Frontal cortex (tissue), 4 donors: ENCODE results near the gene TIMM13. TPM values are rescaled to one million over a fixed set of nuclear protein-coding genes. Genes with fewer than 3 reads are reported as not detected.

ENCODE experiments used
- DNase-seq, 2 donors: peaks; one replicate each; pipeline ENCODE4 v3.0.0; 2012; ENCODE audit warnings: low spot score in 2 of 2
- FAIRE-seq: peaks from 2 replicates; lab custom pipeline; 2012; peaks lifted over from hg19 to GRCh38; lab: Jason Lieb, UNC
- total RNA-seq: library from RNA; depleted of rRNA; stranded (reverse); fragments of >200 nt; gene quantifications from one replicate; pipeline ENCODE4 v1.2.3, GENCODE V29; 2014
- donor health status: control.
- donor health status: control.
- donor health status: control.

TIMM13 gene
- total RNA-seq, 1 donor from 2014 or later, result 18.3 TPM

DNA sequence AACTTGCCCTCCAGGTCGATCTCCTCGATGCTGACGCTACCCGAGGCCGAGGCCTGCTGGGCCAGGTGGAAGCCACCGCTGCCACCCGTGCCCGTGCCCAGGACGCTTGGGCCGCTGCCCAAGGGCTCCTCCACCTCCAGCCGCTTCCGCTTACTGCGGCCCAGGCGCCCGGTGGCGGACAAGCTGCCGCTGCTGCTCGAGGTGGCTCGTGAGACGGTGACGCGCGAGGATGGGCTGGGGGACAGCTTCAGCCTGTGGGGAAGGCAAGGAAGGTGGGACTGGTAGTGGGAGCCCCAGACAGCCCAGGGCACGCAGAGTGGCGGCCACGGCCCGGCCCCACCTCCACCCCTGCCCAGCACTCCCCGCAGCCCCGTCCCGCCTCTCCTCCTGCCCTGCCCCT is 6.5 kb upstream of the TIMM13 start:
- FAIRE-seq, result no peak

DNA sequence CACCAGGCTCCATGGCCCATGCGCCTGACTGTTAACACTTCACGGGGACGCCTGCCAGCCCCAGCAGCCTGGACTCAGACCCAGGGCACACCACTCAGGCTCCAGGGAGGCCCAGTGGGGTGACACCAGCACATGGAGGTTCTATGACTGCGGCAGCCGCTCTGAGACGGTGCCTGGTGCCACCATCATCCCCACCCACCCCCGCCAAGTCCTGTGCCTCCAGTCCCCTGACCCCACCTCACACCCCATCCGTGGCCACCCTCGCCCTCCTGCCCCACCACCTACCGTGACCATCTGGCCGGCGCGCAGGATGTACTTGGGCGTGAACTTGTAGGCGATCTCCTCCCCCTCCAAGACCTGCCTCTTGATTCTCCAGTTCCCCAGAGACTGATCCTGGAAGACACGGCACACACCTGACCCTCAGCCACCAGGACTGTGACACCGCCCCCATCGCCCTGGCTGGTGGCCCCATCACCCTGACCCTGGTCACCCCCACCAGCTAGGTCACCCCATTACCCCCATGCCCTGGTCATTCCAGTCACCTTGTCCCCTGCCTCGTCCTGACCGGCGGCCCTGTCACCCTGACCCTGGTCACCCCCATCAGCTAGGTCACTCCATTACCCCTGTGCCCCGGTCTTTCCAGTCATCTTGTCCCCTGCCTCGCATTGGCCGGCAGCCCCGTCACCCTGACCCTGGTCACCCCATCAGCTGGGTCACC is 4.9 kb upstream of the TIMM13 start:
- FAIRE-seq (no peak), DNase-seq (no peak)

More for the DNA sequence above, 6.5 kb upstream of the TIMM13 start:
- DNase-seq, result no peak

GRCh38 chr19:2431318-2432055 is 4.1 kb upstream of the TIMM13 start:
- FAIRE-seq, result no peak
- no peak for DNase-seq

DNA sequence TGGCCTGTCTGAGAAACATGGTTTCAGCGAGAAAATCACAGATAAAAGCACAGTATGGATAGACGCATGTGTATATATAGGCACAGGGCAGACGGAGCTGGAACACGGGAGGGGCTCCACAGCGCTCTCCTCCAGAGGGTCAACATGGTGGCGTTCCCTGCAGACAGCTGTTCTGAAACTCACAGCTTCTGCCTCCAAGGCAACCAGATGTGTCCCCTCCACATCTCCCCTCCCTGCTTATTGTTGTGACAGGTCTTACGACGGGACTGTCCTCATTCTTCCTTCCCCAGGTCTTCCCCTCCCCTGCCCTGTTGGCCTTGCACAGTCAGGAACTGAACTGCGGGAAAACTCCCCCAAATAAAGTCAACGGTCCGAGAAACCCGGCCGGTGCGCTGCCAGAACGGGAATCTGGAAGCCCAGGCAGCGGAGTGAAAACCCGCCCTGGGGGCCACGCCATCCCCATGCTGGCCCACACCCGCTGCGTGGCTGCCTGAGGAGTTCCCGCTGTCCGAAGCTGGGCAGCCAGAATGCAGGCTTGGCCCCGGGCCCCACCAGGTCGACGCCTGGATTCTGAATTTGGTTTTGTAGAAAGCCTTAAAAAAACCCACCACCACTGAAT is 2.6 kb upstream of the TIMM13 start:
- FAIRE-seq (no peak), DNase-seq (no peak)

- FAIRE-seq (no peak), DNase-seq (no peak)
These were observed 1.6 kb upstream of the TIMM13 start for GRCh38 chr19:2428756-2429711.

DNA sequence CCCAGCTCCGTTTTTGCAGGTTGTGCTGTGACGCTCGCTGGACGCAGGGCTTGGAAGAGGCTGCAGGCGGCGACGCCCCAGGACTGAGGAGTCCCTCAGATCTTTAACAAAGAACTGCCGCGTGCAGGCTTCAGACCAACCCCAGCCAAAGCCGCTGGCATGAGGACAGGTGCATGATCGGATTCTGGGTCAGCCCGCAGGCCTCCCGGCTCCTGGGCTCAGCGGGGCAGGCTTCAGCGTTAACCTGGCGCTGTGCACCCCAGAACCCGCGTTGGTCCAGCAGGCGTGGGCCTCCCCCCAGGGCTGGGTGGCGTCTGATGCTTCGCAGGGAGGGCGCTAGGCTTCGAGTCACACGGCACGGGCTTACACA is 920 bp upstream of the TIMM13 start:
- DNase-seq, result no peak

GRCh38 chr19:2426611-2427428 is 566 bp downstream of the TIMM13 start:
- DNase-seq (peak in 1 of 2 donors; percentile 63), FAIRE-seq (no peak)

More for the DNA sequence above, 920 bp upstream of the TIMM13 start:
- FAIRE-seq, result no peak

- FAIRE-seq, result no peak
- no peak for DNase-seq
These were observed 1.5 kb downstream of the TIMM13 start for GRCh38 chr19:2425622-2426581.

DNA sequence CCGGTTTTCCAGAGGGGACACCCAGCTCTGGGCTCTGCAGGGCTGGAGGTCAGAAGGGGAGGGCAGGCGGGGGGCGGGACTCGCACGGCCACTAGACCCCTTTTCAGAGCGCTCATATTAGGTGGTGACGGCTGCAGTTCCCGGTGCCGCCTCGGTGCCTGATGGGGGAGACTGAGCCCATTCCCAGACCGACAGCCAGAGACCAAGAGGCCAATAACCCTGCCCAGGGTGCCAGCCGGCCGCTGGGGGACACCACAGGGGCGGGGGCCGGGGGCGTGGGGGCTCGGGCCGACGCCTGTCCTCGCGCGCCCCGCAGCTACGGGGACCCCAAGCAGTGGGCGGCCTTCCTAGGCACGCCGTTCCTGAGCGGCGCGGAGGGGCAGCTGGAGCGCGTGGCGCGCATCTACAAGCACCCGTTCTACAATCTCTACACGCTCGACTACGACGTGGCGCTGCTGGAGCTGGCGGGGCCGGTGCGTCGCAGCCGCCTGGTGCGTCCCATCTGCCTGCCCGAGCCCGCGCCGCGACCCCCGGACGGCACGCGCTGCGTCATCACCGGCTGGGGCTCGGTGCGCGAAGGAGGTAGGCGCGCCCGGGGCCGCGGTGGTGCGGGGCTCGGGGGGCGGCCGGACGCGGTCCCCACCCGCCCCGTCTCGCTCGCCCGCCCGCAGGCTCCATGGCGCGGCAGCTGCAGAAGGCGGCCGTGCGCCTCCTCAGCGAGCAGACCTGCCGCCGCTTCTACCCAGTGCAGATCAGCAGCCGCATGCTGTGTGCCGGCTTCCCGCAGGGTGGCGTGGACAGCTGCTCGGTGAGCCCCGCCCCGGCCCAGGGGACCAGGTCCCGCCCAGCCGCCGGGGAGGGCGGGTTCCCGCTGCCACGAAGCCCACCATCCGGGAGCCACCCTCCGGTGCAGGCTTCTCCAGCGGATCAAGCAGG is 2.4 kb downstream of the TIMM13 start:
- peak; percentile 63 to 68 for DNase-seq
- FAIRE-seq, result no peak

GRCh38 chr19:2423915-2424685 is 3.3 kb downstream of the TIMM13 start:
- FAIRE-seq, result no peak
- no peak for DNase-seq

- DNase-seq (no peak), FAIRE-seq (no peak)
These were observed 4.1 kb downstream of the TIMM13 start for GRCh38 chr19:2423071-2423914.

DNA sequence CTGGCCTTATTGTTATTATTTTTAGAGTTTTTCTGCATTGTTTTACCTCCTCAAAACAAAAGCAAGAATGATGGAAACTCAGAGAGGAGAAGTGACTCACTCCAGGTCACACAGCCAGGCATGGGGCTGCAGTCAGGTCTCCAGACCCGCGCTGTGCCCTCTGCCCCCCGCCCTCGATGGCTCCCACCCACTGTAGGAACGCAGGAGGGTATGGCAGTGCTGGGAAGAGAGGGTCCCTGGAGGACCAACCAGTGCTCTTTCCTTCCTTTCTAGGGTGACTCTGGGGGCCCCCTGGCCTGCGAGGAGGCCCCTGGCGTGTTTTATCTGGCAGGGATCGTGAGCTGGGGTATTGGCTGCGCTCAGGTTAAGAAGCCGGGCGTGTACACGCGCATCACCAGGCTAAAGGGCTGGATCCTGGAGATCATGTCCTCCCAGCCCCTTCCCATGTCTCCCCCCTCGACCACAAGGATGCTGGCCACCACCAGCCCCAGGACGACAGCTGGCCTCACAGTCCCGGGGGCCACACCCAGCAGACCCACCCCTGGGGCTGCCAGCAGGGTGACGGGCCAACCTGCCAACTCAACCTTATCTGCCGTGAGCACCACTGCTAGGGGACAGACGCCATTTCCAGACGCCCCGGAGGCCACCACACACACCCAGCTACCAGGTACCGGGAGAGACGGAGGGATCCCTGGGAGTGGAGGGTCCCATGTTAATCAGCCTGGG is 5.6 kb downstream of the TIMM13 start:
- FAIRE-seq, result no peak

GRCh38 chr19:2420490-2420889 is 6.9 kb downstream of the TIMM13 start:
- DNase-seq, result no peak
- FAIRE-seq, result no peak

More for the DNA sequence above, 5.6 kb downstream of the TIMM13 start:
- no peak for DNase-seq

GRCh38 chr19:2419754-2420153 is 7.6 kb downstream of the TIMM13 start:
- DNase-seq (no peak), FAIRE-seq (no peak)
